Stimulated activated naive CD4-positive, alpha-beta T cell treated with Interleukin-2 at 50 U/mL for 16 hours (primary cell): ENCODE data around the gene LTB.

ENCODE experiments used
- DNase-seq: peaks from one replicate; lab custom pipeline; 2025; lab: John Stamatoyannopoulos, UW

Gene LTB

GRCh38 chr6:31546958-31547726 is 35.1 kb downstream of the LTB start, which contains the start of gene NFKBIL1:
Gene NFKBIL1 (plus strand): TSS chr6:31547608. CDS start chr6:31547695, 87 bp downstream.
- peak; percentile 91 for DNase-seq

- peak; percentile 85 for DNase-seq
Observed at GRCh38 chr6:31546339-31546957, 35.8 kb downstream of the LTB start, which contains the start of gene ATP6V1G2. Gene ATP6V1G2 (minus strand): TSS chr6:31546608. CDS start chr6:31546559, 49 bp downstream.

GRCh38 chr6:31545291-31545690 is 36.9 kb downstream of the LTB start:
- DNase-seq = no peak

- no peak for DNase-seq
Observed at GRCh38 chr6:31544676-31545075, 37.5 kb downstream of the LTB start.

- DNase-seq = no peak
Observed at GRCh38 chr6:31543639-31544038, 38.6 kb downstream of the LTB start.

- DNase-seq = peak; percentile 94
Observed at GRCh38 chr6:31541658-31542521, 40.3 kb downstream of the LTB start, which contains the start of gene DDX39B. Gene DDX39B (minus strand): TSS chr6:31542003. CDS start chr6:31540532, 1,471 bp downstream.

GRCh38 chr6:31541059-31541657 is 41.1 kb downstream of the LTB start:
- peak; percentile 50 for DNase-seq

GRCh38 chr6:31540640-31541039 is 41.6 kb downstream of the LTB start:
- no peak for DNase-seq

- no peak for DNase-seq
Observed at GRCh38 chr6:31538805-31539400, 43.3 kb downstream of the LTB start.

- no peak for DNase-seq
Observed at GRCh38 chr6:31535538-31536324, 46.5 kb downstream of the LTB start.

GRCh38 chr6:31534521-31535040 is 47.6 kb downstream of the LTB start:
- no peak for DNase-seq

- no peak for DNase-seq
Observed at GRCh38 chr6:31534011-31534410, 48.2 kb downstream of the LTB start.

- no peak for DNase-seq
Observed at GRCh38 chr6:31533455-31533841, 48.8 kb downstream of the LTB start.

- DNase-seq = no peak
Observed at GRCh38 chr6:31532644-31533454, 49.4 kb downstream of the LTB start.

GRCh38 chr6:31531771-31532643 is 50.2 kb downstream of the LTB start:
- no peak for DNase-seq

GRCh38 chr6:31531162-31531561 is 51.1 kb downstream of the LTB start:
- no peak for DNase-seq

- no peak for DNase-seq
Observed at GRCh38 chr6:31530659-31531058, 51.6 kb downstream of the LTB start.
